BLaER1 (cell line): Measurements from ENCODE around the gene PIPOX.

Source experiments
- H3K27ac ChIP-seq: shearing (Covaris generic); formaldehyde crosslinking; 2 replicates; pipeline ENCODE4 v1.8.1; 2022
- H3K27me3 ChIP-seq: shearing (Covaris generic); formaldehyde crosslinking; 2 replicates; pipeline ENCODE4 v1.8.1; 2022
- H3K36me3 ChIP-seq: shearing (Covaris generic); formaldehyde crosslinking; 2 replicates; pipeline ENCODE4 v1.8.1; 2022
- H3K4me1 ChIP-seq: shearing (Covaris generic); formaldehyde crosslinking; 2 replicates; pipeline ENCODE4 v1.8.1; 2022
- H3K4me2 ChIP-seq: shearing (Covaris generic); formaldehyde crosslinking; 2 replicates; pipeline ENCODE4 v1.8.1; 2022
- H3K4me3 ChIP-seq: shearing (Covaris generic); formaldehyde crosslinking; 2 replicates; pipeline ENCODE4 v1.8.1; 2022
- H3K9ac ChIP-seq: shearing (Covaris generic); formaldehyde crosslinking; 2 replicates; pipeline ENCODE4 v1.8.1; 2022
- H3K9me3 ChIP-seq: shearing (Covaris generic); formaldehyde crosslinking; 2 replicates; pipeline ENCODE4 v1.8.1; 2022
- H4K20me1 ChIP-seq: shearing (Covaris generic); formaldehyde crosslinking; 2 replicates; pipeline ENCODE4 v1.8.1; 2022
- Cebpa-rat ChIP-seq: shearing (Covaris generic); IDR thresholded peaks from 2 replicates; pipeline ENCODE4 v1.8.1; 2022

PIPOX gene

GRCh38 chr17:29005936-29006511 is 36.9 kb upstream of the PIPOX start, which contains the start of gene SEZ6:
SEZ6 (minus strand) TSS chr17:29006033; CDS start chr17:29005869, 164 bp downstream.
- Histone ChIP-seq H3K27ac (no peak within 1 kb of the TSS), H3K4me2 (peak within 1 kb of the TSS; percentile 23; the same call in 1 of the 2 replicates), H4K20me1 (peaks cover 23% of the 10 kb centered on the region; the same call in 1 of the 2 replicates), H3K4me3 (no peak within 1 kb of the TSS), H3K36me3 (no peaks in the 10 kb centered on the region), H3K27me3 (peaks cover 31% of the 10 kb centered on the region), H3K9ac (no peak within 1 kb of the TSS), H3K9me3 (no peaks in the 10 kb centered on the region; the same call in 1 of the 2 replicates), H3K4me1 (peaks cover 4% of the 10 kb centered on the region; the same call in 1 of the 2 replicates)
- no peak for TF ChIP-seq Cebpa-rat

- Histone ChIP-seq H3K4me2 (no peak overlapping the region), H4K20me1 (peaks cover 22% of the 10 kb centered on the region; the same call in 1 of the 2 replicates)
These were observed 35.5 kb upstream of the PIPOX start for GRCh38 chr17:29007456-29007855.

GRCh38 chr17:29007860-29008455 is 35.0 kb upstream of the PIPOX start:
- Histone ChIP-seq H3K4me1 (peaks cover 4% of the 10 kb centered on the region; the same call in 1 of the 2 replicates), H3K9ac (no peak overlapping the region), H3K9me3 (no peaks in the 10 kb centered on the region; the same call in 1 of the 2 replicates), H3K36me3 (no peaks in the 10 kb centered on the region), H4K20me1 (peaks cover 17% of the 10 kb centered on the region; the same call in 1 of the 2 replicates), H3K4me3 (no peak overlapping the region), H3K27ac (no peak overlapping the region), H3K27me3 (peaks cover 27% of the 10 kb centered on the region), H3K4me2 (no peak overlapping the region)
- no peak for TF ChIP-seq Cebpa-rat

More at GRCh38 chr17:29007456-29007855, 35.5 kb upstream of the PIPOX start:
- Histone ChIP-seq H3K4me1 (peaks cover 4% of the 10 kb centered on the region; the same call in 1 of the 2 replicates), H3K27ac (no peak overlapping the region), H3K36me3 (no peaks in the 10 kb centered on the region), H3K4me3 (no peak overlapping the region), H3K9ac (no peak overlapping the region), H3K27me3 (peaks cover 31% of the 10 kb centered on the region), H3K9me3 (no peaks in the 10 kb centered on the region; the same call in 1 of the 2 replicates)
- no peak for TF ChIP-seq Cebpa-rat

DNA sequence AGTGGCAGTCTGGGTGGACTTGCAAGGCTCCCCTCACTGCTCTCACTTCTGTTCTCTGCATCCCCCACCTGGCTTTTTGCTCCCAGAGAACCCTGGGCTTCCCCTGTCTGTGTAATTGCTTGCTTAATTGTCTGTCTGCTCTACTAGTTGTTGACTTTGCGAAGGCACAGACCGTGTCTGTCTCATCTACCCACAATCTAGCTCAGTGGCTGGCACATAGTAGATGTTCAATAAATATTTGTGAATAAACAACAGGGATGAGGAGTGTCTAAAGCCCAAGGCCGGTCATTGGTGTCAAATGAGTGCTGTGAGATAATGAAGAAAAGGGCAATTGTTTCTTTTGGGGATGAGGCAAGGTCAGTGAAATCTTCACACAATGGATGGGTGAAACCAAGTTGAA is 34.4 kb upstream of the PIPOX start:
- Histone ChIP-seq H3K4me2 (no peak overlapping the region), H4K20me1 (peaks cover 11% of the 10 kb centered on the region; the same call in 1 of the 2 replicates), H3K9ac (no peak overlapping the region), H3K9me3 (no peaks in the 10 kb centered on the region; the same call in 1 of the 2 replicates), H3K4me1 (peaks cover 4% of the 10 kb centered on the region; the same call in 1 of the 2 replicates), H3K27ac (no peak overlapping the region), H3K27me3 (peaks cover 21% of the 10 kb centered on the region), H3K36me3 (no peaks in the 10 kb centered on the region), H3K4me3 (no peak overlapping the region)
- no peak for TF ChIP-seq Cebpa-rat

GRCh38 chr17:29010129-29010528 is 32.8 kb upstream of the PIPOX start:
- no peak overlapping the region for H3K4me3 ChIP-seq
- H3K27me3 ChIP-seq = peaks cover 5% of the 10 kb centered on the region
- H3K27ac ChIP-seq = no peak overlapping the region
- H3K9ac ChIP-seq = no peak overlapping the region
- H3K4me1 ChIP-seq = peaks cover 4% of the 10 kb centered on the region; the same call in 1 of the 2 replicates
- H4K20me1 ChIP-seq = no peaks in the 10 kb centered on the region
- H3K36me3 ChIP-seq = no peaks in the 10 kb centered on the region
- TF ChIP-seq Cebpa-rat = no peak
- no peaks in the 10 kb centered on the region; the same call in 1 of the 2 replicates for H3K9me3 ChIP-seq
- H3K4me2 ChIP-seq = no peak overlapping the region

- no peaks in the 10 kb centered on the region for H4K20me1 ChIP-seq
- no peaks in the 10 kb centered on the region for H3K36me3 ChIP-seq
- H3K4me2 ChIP-seq = no peak overlapping the region
- peaks cover under 1% of the 10 kb centered on the region; the same call in 1 of the 2 replicates for H3K27me3 ChIP-seq
- no peak overlapping the region for H3K27ac ChIP-seq
- no peak for TF ChIP-seq Cebpa-rat
- H3K9ac ChIP-seq = no peak overlapping the region
- no peaks in the 10 kb centered on the region for H3K9me3 ChIP-seq
- no peak overlapping the region for H3K4me3 ChIP-seq
- peaks cover 4% of the 10 kb centered on the region; the same call in 1 of the 2 replicates for H3K4me1 ChIP-seq
These were observed 32.4 kb upstream of the PIPOX start for GRCh38 chr17:29010586-29010985.

DNA sequence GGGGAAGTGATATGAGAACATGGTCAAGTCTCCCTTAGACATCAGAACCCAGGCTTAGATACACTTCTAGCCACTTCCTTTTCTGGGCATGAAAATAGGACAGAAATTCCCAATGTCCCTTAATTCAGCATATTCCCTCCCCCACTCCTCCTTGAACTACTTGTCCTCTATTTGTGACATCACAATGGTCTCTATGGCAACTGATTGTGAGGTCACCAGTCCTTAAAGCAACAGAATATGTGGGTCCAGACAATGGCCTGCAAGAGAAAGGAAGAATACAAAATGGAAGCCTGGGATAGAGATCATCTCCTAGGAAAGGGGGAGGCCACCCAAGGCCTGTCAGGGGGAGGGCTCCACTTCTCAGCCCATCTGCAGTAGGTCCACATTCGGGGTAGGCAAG is 30.4 kb upstream of the PIPOX start:
- Histone ChIP-seq H3K4me3 (no peak overlapping the region), H3K27me3 (0 out of 2 replicates have a peak, but pooled peaks cover under 1% of the 10 kb centered on the region), H3K4me1 (no peaks in the 10 kb centered on the region), H3K9me3 (no peaks in the 10 kb centered on the region), H3K36me3 (no peaks in the 10 kb centered on the region), H3K9ac (no peak overlapping the region), H3K27ac (no peak overlapping the region), H4K20me1 (no peaks in the 10 kb centered on the region), H3K4me2 (no peak overlapping the region)
- TF ChIP-seq Cebpa-rat = no peak

DNA sequence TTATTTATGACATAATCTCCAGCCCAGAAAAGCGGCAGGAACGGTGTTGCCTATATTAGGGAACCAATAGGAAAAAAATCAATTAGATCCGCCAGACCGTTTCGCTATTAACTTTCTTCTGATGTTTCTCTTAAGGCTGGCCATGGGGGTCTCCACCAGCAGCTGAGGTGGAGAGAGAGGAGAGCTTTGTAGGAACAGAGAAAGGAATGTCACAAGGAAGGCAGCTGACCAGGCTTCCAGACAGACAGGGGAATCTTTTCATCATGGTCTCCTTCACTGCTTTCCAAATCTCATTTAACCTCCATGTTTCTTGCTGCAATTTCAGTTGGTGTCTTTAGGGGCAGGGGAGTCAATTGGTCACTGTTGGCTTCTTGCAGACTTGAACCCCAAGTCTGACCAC is 28.2 kb upstream of the PIPOX start:
- H4K20me1 ChIP-seq = no peaks in the 10 kb centered on the region
- TF ChIP-seq Cebpa-rat = no peak
- no peaks in the 10 kb centered on the region for H3K36me3 ChIP-seq
- no peak overlapping the region for H3K9ac ChIP-seq
- H3K9me3 ChIP-seq = no peaks in the 10 kb centered on the region
- no peak overlapping the region for H3K27ac ChIP-seq
- H3K4me2 ChIP-seq = no peak overlapping the region
- H3K27me3 ChIP-seq = peaks cover 19% of the 10 kb centered on the region
- no peak overlapping the region for H3K4me3 ChIP-seq
- H3K4me1 ChIP-seq = peaks cover 13% of the 10 kb centered on the region

DNA sequence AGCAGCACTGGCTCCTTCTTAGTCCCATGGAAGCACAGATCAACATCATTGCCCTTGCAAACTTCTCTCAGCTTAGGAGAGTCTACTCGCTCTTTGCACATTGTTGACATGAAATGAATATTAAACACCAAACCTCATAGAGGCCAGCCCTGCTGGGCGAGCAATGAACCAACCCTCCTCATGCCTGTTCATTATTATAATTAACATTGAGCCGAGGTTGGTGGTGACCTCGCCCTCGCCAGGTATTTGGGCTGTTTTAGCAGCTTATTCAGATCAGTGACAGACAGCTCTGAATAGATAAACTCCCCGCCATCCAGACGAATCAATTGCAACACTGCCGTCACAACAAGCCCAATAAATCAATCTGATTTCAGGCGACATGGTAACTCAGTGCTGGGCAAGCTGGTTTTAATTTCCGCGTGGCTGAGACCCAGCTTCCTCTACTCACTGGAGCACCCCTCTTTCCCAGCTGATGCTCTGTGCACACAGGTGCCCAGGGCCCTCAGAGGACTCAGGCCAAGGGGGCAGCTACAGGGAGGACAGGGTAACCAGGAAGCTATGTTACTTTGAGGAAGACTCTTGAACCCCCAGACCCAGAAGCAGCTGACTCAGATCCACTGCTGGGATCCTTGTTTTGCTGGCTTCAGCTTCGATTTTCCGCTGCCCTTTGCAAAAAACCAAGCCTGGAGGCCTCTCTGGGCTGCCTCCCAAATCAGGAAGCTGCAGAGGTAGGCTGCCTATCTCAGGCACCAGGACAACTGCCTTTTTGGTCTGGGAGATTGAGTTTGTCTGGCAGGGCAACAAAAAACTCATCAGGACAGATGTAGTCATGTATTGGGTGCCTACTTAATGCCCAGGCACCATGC is 26.4 kb upstream of the PIPOX start:
- Histone ChIP-seq H3K27me3 (peaks cover 31% of the 10 kb centered on the region), H3K27ac (no peak overlapping the region), H3K4me1 (peaks cover 18% of the 10 kb centered on the region), H3K4me3 (no peak overlapping the region), H3K9ac (no peak overlapping the region), H4K20me1 (no peaks in the 10 kb centered on the region), H3K36me3 (no peaks in the 10 kb centered on the region), H3K4me2 (no peak overlapping the region), H3K9me3 (no peaks in the 10 kb centered on the region)
- no peak for TF ChIP-seq Cebpa-rat
